GM12872 (cell line): Measurements from ENCODE around the gene BTBD10.

Source experiments
- CTCF ChIP-seq: IDR thresholded peaks from 3 replicates; pipeline ENCODE4 v1.5.1; 2011; ENCODE audit warnings: low read depth, mild to moderate bottlenecking, low read length, moderate library complexity; ENCODE audit not compliant: insufficient read depth

The BTBD10 gene

DNA sequence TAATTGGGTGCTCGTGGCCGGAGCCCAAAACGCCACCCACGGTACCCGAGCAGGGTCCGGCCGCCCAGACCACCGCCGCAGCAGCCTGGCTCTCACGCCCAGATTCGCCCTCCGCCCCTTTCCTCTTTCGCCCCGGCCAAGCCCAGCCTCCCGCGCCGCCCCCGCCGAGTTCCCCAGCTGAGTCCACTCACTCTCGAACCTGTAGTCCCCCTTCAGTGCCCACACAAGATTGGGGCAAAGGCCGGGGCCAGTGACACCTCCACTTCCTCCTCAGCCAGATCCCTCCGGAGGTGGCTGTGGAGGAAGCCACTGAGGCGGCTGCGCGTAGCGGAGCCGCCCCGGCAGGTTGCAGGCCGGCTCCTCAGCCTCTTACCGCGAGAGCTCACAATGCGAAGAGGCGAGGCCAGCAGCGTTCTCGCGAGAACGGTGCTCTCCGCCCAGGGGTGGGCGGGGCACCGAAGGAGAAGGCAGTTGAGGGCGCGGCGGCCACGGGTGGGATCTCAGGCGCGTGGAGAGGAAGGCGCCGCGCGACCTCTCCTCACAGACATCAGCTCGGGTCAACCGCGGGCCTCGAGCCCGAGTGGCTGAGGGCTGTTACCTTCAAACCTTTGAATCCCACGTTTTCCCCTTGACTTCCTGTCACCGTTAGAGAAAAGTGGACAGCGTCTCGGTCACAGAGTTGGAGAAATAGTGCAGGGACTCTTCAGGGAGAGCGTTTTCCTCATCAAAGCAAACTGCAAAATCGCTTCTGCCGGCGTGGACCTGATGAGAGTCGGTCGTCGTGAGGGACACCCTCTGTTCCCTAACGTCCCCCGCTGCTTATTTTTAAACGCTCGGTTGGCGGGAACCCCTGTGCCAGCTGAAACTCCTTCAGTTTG is at the start of gene BTBD10:
TSS of gene BTBD10 (minus strand) at position 322 of the 878 bp plus-strand sequence. CDS start 18,098 bp downstream, outside the sequence.
- TF ChIP-seq CTCF = no peak

GRCh38 chr11:13503393-13503792 is 40.4 kb upstream of the BTBD10 start:
- no peak for TF ChIP-seq CTCF

DNA sequence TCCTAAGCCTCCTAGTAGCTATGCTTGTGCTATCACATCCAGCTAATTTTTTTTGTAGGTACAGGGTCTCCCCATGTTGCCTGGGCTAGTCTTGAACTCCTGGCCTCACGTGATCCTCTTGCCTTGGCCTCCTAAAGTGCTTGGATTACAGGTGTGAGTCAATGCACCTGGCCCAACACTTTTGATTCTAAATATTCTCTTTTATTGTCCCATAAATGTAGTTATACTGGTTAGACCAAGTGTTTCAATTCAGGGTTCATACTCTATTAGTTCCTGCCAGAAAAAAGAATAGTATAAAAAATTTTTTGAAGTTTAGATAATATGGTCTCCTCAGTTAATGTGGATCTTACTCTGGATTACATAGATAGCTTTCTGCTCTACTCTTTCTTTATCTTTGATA is 39.5 kb upstream of the BTBD10 start:
- TF ChIP-seq CTCF = no peak

GRCh38 chr11:13495929-13496328 is 32.9 kb upstream of the BTBD10 start, which contains the start of gene PTH:
PTH (minus strand) TSS chr11:13495997; CDS start chr11:13492855, 3,142 bp downstream.
- TF ChIP-seq CTCF = no peak

- TF ChIP-seq CTCF = no peak
Measured at GRCh38 chr11:13494051-13494450, 31.0 kb upstream of the BTBD10 start.

- peak; percentile 50; the same call in 2 of the 3 replicates for TF ChIP-seq CTCF
Measured at GRCh38 chr11:13487661-13488030, 24.6 kb upstream of the BTBD10 start.

GRCh38 chr11:13486926-13487660 is 24.1 kb upstream of the BTBD10 start:
- peak; percentile 57 for TF ChIP-seq CTCF
